HepG2 (cell line): Measurements from ENCODE around the gene CAB39. TPM values are rescaled to one million over a fixed set of nuclear protein-coding genes. Genes with fewer than 3 reads are reported as not detected.

ENCODE experiments used
- CENPT ChIP-seq: sonication (generic); formaldehyde crosslinking; IDR thresholded peaks from 2 replicates; pipeline ENCODE4 v1.8.0; 2022; ENCODE audit warnings: low read depth, mild to moderate bottlenecking, moderate library complexity, missing genetic modification reagents
- FOXK2 ChIP-seq: fragments of 450-650 bp; IDR thresholded peaks from 2 replicates; pipeline ENCODE4 v1.6.1; 2016
- ZNF329 ChIP-seq: sonication (generic); formaldehyde crosslinking; IDR thresholded peaks from 2 replicates; pipeline ENCODE4 v1.9.0; 2021; ENCODE audit warnings: low read depth, mild to moderate bottlenecking, missing genetic modification reagents
- ZNF530 ChIP-seq: sonication (generic); formaldehyde crosslinking; IDR thresholded peaks from 2 replicates; pipeline ENCODE4 v1.5.0; 2020; ENCODE audit warnings: low read depth, mild to moderate bottlenecking, missing genetic modification reagents
- ZNF567 ChIP-seq: sonication (generic); formaldehyde crosslinking; IDR thresholded peaks from 2 replicates; pipeline ENCODE4 v1.8.1; 2023; ENCODE audit warnings: mild to moderate bottlenecking, missing genetic modification reagents, borderline replicate concordance
- ZSCAN25 ChIP-seq: sonication (generic); formaldehyde crosslinking; IDR thresholded peaks from 2 replicates; pipeline ENCODE4 v1.8.0; 2022; ENCODE audit warnings: mild to moderate bottlenecking, missing genetic modification reagents
- polyA plus RNA-seq, 8 experiments: library from polyadenylated mRNA; depleted of rRNA in 3 of 8; stranded (reverse) in 7 of 8; unstranded in 1 of 8; fragments of >200 nt; fragmentation: Illumina TruSeq in 4 of 8; extraction: Trizol in 4 of 8; gene quantifications; 2 replicates each; pipeline versions ENCODE4 v1.2.1 to v1.2.3, GENCODE V29; 2011 to 2016; ENCODE audit warnings: low read depth in 4 of 8, missing spikeins in 1 of 8, mixed read lengths in 1 of 8; ENCODE audit not compliant: insufficient read depth in 1 of 8
- total RNA-seq, 5 experiments: library from RNA; depleted of rRNA; stranded (reverse); fragments of >200 nt; fragmentation: Illumina TruSeq; extraction: Trizol; gene quantifications; 2 replicates each; pipeline ENCODE4 v1.2.3, GENCODE V29; 2016; ENCODE audit warnings: low read depth in 1 of 5
- TF ChIP-seq, protein P1 (sequence below): sonication (generic); formaldehyde crosslinking; IDR thresholded peaks from 2 replicates; pipeline ENCODE4 v1.5.0; 2020; ENCODE audit warnings: mild to moderate bottlenecking, missing genetic modification reagents, borderline replicate concordance
- TF ChIP-seq, protein P2 (sequence below): sonication (generic); formaldehyde crosslinking; IDR thresholded peaks from one replicate; pipeline ENCODE4 v1.5.1; 2020; ENCODE audit warnings: mild to moderate bottlenecking, missing genetic modification reagents; ENCODE audit errors: not compliant biosample characterization
- TF ChIP-seq, protein P3 (sequence below): sonication (generic); formaldehyde crosslinking; IDR thresholded peaks from 2 replicates; pipeline ENCODE4 v1.4.0; 2020; ENCODE audit warnings: missing genetic modification reagents

The CAB39 gene
- total and polyA plus RNA-seq, 2 of the 13 experiments (the other 11 are each of a cell fraction or from before 2014, with no cell fraction given): 19.3 to 45.3 TPM

DNA sequence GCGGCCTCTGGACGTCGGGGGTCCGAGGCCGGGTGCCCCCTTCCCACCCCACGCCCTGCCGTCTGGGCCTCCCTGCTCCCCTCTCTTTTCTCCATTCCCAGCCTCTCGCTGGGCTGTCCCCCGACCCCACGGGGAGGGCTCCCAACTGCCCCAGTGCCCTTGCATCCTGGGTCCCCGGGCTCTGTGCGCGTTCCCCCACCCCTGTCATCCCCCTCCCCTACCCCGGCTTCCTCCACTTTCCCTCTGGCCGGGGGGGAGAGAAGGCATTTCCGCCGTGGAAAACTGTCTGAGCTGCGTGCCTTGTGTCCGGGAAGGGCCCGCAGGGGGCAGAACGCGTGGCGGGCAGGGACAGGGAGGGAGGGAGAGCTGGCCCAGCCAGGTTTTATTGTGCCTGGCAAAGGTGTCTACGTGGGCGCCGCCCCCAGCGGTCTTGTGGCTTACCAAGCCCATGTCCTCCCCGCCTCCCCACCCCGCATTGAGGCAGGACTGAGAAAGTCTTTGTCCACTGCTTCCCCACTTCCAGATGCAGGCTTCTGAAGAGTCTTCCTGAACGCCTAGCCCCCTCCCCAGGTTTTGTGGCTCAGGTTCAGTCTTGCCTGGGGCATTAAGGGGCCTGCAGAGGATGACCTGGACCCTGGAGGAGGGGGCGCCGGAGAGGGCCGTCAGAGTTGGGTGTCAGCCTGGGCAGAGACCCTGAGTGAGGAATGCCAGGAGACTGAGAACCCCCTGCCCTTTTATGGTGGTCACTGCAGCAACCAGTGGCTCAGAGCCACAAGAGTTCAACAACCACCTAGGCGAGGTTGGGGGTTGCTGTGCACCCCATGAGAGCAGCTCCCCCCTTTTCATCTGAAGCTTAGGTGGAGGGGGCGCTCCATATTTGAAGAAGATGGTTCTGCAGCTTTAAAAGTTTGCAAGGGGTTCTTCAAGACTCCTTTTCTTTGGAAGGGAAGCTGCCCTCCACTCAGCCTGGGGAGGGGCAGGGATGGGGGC, 153.4 kb downstream of the CAB39 start (continued):
- TF ChIP-seq, protein P1, sequence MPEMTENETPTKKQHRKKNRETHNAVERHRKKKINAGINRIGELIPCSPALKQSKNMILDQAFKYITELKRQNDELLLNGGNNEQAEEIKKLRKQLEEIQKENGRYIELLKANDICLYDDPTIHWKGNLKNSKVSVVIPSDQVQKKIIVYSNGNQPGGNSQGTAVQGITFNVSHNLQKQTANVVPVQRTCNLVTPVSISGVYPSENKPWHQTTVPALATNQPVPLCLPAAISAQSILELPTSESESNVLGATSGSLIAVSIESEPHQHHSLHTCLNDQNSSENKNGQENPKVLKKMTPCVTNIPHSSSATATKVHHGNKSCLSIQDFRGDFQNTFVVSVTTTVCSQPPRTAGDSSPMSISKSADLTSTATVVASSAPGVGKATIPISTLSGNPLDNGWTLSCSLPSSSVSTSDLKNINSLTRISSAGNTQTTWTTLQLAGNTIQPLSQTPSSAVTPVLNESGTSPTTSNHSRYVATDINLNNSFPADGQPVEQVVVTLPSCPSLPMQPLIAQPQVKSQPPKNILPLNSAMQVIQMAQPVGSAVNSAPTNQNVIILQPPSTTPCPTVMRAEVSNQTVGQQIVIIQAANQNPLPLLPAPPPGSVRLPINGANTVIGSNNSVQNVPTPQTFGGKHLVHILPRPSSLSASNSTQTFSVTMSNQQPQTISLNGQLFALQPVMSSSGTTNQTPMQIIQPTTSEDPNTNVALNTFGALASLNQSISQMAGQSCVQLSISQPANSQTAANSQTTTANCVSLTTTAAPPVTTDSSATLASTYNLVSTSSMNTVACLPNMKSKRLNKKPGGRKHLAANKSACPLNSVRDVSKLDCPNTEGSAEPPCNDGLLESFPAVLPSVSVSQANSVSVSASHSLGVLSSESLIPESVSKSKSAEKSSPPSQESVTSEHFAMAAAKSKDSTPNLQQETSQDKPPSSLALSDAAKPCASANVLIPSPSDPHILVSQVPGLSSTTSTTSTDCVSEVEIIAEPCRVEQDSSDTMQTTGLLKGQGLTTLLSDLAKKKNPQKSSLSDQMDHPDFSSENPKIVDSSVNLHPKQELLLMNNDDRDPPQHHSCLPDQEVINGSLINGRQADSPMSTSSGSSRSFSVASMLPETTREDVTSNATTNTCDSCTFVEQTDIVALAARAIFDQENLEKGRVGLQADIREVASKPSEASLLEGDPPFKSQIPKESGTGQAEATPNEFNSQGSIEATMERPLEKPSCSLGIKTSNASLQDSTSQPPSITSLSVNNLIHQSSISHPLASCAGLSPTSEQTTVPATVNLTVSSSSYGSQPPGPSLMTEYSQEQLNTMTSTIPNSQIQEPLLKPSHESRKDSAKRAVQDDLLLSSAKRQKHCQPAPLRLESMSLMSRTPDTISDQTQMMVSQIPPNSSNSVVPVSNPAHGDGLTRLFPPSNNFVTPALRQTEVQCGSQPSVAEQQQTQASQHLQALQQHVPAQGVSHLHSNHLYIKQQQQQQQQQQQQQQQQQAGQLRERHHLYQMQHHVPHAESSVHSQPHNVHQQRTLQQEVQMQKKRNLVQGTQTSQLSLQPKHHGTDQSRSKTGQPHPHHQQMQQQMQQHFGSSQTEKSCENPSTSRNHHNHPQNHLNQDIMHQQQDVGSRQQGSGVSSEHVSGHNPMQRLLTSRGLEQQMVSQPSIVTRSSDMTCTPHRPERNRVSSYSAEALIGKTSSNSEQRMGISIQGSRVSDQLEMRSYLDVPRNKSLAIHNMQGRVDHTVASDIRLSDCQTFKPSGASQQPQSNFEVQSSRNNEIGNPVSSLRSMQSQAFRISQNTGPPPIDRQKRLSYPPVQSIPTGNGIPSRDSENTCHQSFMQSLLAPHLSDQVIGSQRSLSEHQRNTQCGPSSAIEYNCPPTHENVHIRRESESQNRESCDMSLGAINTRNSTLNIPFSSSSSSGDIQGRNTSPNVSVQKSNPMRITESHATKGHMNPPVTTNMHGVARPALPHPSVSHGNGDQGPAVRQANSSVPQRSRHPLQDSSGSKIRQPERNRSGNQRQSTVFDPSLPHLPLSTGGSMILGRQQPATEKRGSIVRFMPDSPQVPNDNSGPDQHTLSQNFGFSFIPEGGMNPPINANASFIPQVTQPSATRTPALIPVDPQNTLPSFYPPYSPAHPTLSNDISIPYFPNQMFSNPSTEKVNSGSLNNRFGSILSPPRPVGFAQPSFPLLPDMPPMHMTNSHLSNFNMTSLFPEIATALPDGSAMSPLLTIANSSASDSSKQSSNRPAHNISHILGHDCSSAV (CRISPR knock-in tag): no peak
- TF ChIP-seq ZSCAN25 (CRISPR knock-in tag) (0 out of 2 replicates have a peak, but pooled peaks have one; percentile 18), ZNF329 (CRISPR knock-in tag) (no peak), CENPT (CRISPR knock-in tag) (no peak), FOXK2 (peak; percentile 42; the same call in 1 of the 2 replicates), ZNF567 (CRISPR knock-in tag) (no peak), ZNF530 (CRISPR knock-in tag) (no peak)
- TF ChIP-seq, protein P2, sequence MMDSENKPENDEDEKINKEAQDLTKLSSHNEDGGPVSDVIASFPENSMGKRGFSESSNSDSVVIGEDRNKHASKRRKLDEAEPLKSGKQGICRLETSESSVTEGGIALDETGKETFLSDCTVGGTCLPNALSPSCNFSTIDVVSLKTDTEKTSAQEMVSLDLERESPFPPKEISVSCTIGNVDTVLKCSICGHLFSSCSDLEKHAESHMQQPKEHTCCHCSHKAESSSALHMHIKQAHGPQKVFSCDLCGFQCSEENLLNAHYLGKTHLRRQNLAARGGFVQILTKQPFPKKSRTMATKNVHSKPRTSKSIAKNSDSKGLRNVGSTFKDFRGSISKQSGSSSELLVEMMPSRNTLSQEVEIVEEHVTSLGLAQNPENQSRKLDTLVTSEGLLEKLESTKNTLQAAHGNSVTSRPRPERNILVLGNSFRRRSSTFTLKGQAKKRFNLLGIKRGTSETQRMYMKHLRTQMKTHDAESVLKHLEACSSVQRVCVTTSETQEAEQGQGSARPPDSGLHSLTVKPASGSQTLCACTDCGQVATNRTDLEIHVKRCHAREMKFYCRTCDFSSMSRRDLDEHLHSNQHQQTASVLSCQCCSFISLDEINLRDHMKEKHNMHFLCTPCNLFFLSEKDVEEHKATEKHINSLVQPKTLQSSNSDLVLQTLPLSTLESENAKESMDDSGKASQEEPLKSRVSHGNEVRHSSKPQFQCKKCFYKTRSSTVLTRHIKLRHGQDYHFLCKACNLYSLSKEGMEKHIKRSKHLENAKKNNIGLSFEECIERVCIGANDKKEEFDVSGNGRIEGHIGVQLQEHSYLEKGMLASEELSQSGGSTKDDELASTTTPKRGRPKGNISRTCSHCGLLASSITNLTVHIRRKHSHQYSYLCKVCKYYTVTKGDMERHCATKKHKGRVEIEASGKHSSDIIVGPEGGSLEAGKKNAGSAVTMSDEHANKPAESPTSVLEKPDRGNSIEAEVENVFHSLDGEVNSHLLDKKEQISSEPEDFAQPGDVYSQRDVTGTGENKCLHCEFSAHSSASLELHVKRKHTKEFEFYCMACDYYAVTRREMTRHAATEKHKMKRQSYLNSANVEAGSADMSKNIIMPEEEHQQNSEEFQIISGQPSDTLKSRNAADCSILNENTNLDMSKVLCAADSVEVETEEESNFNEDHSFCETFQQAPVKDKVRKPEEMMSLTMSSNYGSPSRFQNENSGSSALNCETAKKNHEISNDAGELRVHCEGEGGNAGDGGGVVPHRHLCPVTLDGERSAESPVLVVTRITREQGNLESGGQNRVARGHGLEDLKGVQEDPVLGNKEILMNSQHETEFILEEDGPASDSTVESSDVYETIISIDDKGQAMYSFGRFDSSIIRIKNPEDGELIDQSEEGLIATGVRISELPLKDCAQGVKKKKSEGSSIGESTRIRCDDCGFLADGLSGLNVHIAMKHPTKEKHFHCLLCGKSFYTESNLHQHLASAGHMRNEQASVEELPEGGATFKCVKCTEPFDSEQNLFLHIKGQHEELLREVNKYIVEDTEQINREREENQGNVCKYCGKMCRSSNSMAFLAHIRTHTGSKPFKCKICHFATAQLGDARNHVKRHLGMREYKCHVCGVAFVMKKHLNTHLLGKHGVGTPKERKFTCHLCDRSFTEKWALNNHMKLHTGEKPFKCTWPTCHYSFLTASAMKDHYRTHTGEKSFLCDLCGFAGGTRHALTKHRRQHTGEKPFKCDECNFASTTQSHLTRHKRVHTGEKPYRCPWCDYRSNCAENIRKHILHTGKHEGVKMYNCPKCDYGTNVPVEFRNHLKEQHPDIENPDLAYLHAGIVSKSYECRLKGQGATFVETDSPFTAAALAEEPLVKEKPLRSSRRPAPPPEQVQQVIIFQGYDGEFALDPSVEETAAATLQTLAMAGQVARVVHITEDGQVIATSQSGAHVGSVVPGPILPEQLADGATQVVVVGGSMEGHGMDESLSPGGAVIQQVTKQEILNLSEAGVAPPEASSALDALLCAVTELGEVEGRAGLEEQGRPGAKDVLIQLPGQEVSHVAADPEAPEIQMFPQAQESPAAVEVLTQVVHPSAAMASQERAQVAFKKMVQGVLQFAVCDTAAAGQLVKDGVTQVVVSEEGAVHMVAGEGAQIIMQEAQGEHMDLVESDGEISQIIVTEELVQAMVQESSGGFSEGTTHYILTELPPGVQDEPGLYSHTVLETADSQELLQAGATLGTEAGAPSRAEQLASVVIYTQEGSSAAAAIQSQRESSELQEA: no peak
- TF ChIP-seq, protein P3, sequence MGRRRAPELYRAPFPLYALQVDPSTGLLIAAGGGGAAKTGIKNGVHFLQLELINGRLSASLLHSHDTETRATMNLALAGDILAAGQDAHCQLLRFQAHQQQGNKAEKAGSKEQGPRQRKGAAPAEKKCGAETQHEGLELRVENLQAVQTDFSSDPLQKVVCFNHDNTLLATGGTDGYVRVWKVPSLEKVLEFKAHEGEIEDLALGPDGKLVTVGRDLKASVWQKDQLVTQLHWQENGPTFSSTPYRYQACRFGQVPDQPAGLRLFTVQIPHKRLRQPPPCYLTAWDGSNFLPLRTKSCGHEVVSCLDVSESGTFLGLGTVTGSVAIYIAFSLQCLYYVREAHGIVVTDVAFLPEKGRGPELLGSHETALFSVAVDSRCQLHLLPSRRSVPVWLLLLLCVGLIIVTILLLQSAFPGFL (CRISPR knock-in tag): no peak
